ENCODE results near the gene PTCH1. TPM values are rescaled to one million over a fixed set of nuclear protein-coding genes. Genes with fewer than 3 reads are reported as not detected.

The PTCH1 gene
- total RNA-seq, 1 donor from 2014 or later: 2.4 TPM

- no peak for DNase-seq (ENCODE audit: low read depth, low spot score)
Measured at GRCh38 chr9:95465115-95465514, 51.7 kb downstream of the PTCH1 start.

- DNase-seq (ENCODE audit: low read depth, low spot score): no peak
Measured at GRCh38 chr9:95463148-95464060, 53.4 kb downstream of the PTCH1 start.

- peak; percentile 41 for DNase-seq (ENCODE audit: low read depth, low spot score)
Measured at GRCh38 chr9:95462249-95463147, 54.3 kb downstream of the PTCH1 start.

GRCh38 chr9:95461448-95462248, 55.1 kb downstream of the PTCH1 start:
- no peak for DNase-seq (ENCODE audit: low read depth, low spot score)

GRCh38 chr9:95460518-95461164, 56.1 kb downstream of the PTCH1 start:
- no peak for DNase-seq (ENCODE audit: low read depth, low spot score)

GRCh38 chr9:95459851-95460517, 56.8 kb downstream of the PTCH1 start:
- DNase-seq (ENCODE audit: low read depth, low spot score): no peak

GRCh38 chr9:95459178-95459577, 57.6 kb downstream of the PTCH1 start:
- DNase-seq (ENCODE audit: low read depth, low spot score): no peak

GRCh38 chr9:95458666-95459065, 58.1 kb downstream of the PTCH1 start:
- DNase-seq (ENCODE audit: low read depth, low spot score): no peak

- no peak for DNase-seq (ENCODE audit: low read depth, low spot score)
Measured at GRCh38 chr9:95457769-95458168, 59.0 kb downstream of the PTCH1 start.

GRCh38 chr9:95455714-95456113, 61.1 kb downstream of the PTCH1 start:
- DNase-seq (ENCODE audit: low read depth, low spot score): no peak

- DNase-seq (ENCODE audit: low read depth, low spot score): no peak
Measured at GRCh38 chr9:95452176-95452575, 64.6 kb downstream of the PTCH1 start.

GRCh38 chr9:95451065-95451426, 65.7 kb downstream of the PTCH1 start:
- no peak for DNase-seq (ENCODE audit: low read depth, low spot score)

- DNase-seq (ENCODE audit: low read depth, low spot score): no peak
Measured at GRCh38 chr9:95450171-95451064, 66.4 kb downstream of the PTCH1 start.

GRCh38 chr9:95449016-95449415, 67.8 kb downstream of the PTCH1 start:
- DNase-seq (ENCODE audit: low read depth, low spot score): no peak

GRCh38 chr9:95447660-95448420, 68.9 kb downstream of the PTCH1 start:
- no peak for DNase-seq (ENCODE audit: low read depth, low spot score)

- no peak for DNase-seq (ENCODE audit: low read depth, low spot score)
Measured at GRCh38 chr9:95446984-95447383, 69.8 kb downstream of the PTCH1 start.

GRCh38 chr9:95446259-95446658, 70.5 kb downstream of the PTCH1 start:
- DNase-seq (ENCODE audit: low read depth, low spot score): no peak

GRCh38 chr9:95444160-95444559, 72.6 kb downstream of the PTCH1 start:
- DNase-seq (ENCODE audit: low read depth, low spot score): no peak

GRCh38 chr9:95443301-95443700, 73.5 kb downstream of the PTCH1 start:
- no peak for DNase-seq (ENCODE audit: low read depth, low spot score)
